H9 (cell line): ENCODE measurements around the gene AURKA. TPM values are rescaled to one million over a fixed set of nuclear protein-coding genes. Genes with fewer than 3 reads are reported as not detected.

Source experiments
- DNase-seq: peaks from one replicate; pipeline ENCODE4 v3.0.0-alpha.2; 2017
- H2AFZ ChIP-seq: one replicate; pipeline ENCODE4 v1.6.1; 2013; ENCODE audit warnings: mild to moderate bottlenecking, low read length, control low read depth, moderate library complexity
- H2AK5ac ChIP-seq: 2 replicates; pipeline ENCODE4 v1.6.1; 2013; ENCODE audit warnings: low read length, control low read depth, mixed read lengths; ENCODE audit not compliant: insufficient read length
- H2BK120ac ChIP-seq: one replicate; pipeline ENCODE4 v1.6.1; 2013; ENCODE audit warnings: low read depth, mild to moderate bottlenecking, low read length, control low read depth, inconsistent platforms; ENCODE audit not compliant: poor library complexity, severe bottlenecking
- H2BK12ac ChIP-seq: 2 replicates; pipeline ENCODE4 v1.6.1; 2013; ENCODE audit warnings: low read length, control low read depth, mixed read lengths, low read depth; ENCODE audit not compliant: insufficient read length
- H2BK15ac ChIP-seq: 2 replicates; pipeline ENCODE4 v1.6.1; 2013; ENCODE audit warnings: low read depth, low read length, control low read depth
- H2BK20ac ChIP-seq: one replicate; pipeline ENCODE4 v1.6.1; 2013; ENCODE audit warnings: low read depth, mild to moderate bottlenecking, low read length, control low read depth, inconsistent platforms; ENCODE audit not compliant: poor library complexity, severe bottlenecking
- H2BK5ac ChIP-seq: 2 replicates; pipeline ENCODE4 v1.6.1; 2013; ENCODE audit warnings: low read length, control low read depth, mixed read lengths; ENCODE audit not compliant: insufficient read length
- H3K14ac ChIP-seq: 2 replicates; pipeline ENCODE4 v1.6.1; 2013; ENCODE audit warnings: low read length, control low read depth; ENCODE audit not compliant: insufficient read depth
- H3K18ac ChIP-seq: 2 replicates; pipeline ENCODE4 v1.6.1; 2013; ENCODE audit warnings: low read depth, mild to moderate bottlenecking, mixed read lengths, low read length, control low read depth; ENCODE audit not compliant: insufficient read length
- H3K23ac ChIP-seq: 2 replicates; pipeline ENCODE4 v1.6.1; 2013; ENCODE audit warnings: low read length, control low read depth, mixed read lengths, low read depth; ENCODE audit not compliant: insufficient read length
- H3K23me2 ChIP-seq: 2 replicates; pipeline ENCODE4 v1.6.1; 2013; ENCODE audit warnings: low read depth, mild to moderate bottlenecking, mixed read lengths, low read length, control low read depth; ENCODE audit not compliant: insufficient read length, poor library complexity, severe bottlenecking
- H3K27ac ChIP-seq: 2 replicates; pipeline ENCODE4 v1.5.1; 2013; ENCODE audit warnings: low read length, control low read depth, mixed read lengths, low read depth; ENCODE audit not compliant: insufficient read length
- H3K27me3 ChIP-seq: 2 replicates; pipeline ENCODE4 v1.6.1; 2013; ENCODE audit warnings: low read length, control low read depth, inconsistent platforms; ENCODE audit not compliant: insufficient read depth
- H3K4ac ChIP-seq: 2 replicates; pipeline ENCODE4 v1.6.1; 2013; ENCODE audit warnings: low read depth, mild to moderate bottlenecking, control low read depth, inconsistent platforms, low read length, moderate library complexity
- H3K4me1 ChIP-seq: 2 replicates; pipeline ENCODE4 v1.6.1; 2013; ENCODE audit warnings: low read length, control low read depth, inconsistent platforms; ENCODE audit not compliant: insufficient read depth
- H3K4me2 ChIP-seq: 2 replicates; pipeline ENCODE4 v1.6.1; 2013; ENCODE audit warnings: low read length, control low read depth, mixed read lengths; ENCODE audit not compliant: insufficient read length, insufficient read depth
- H3K56ac ChIP-seq: 2 replicates; pipeline ENCODE4 v1.6.1; 2013; ENCODE audit warnings: low read depth, mild to moderate bottlenecking, mixed read lengths, low read length, control low read depth; ENCODE audit not compliant: insufficient read length
- H3K79me1 ChIP-seq: 2 replicates; pipeline ENCODE4 v1.6.1; 2013; ENCODE audit warnings: low read depth, mild to moderate bottlenecking, moderate library complexity, low read length, control low read depth, inconsistent platforms; ENCODE audit not compliant: insufficient read depth, poor library complexity, severe bottlenecking
- H3K79me2 ChIP-seq: 2 replicates; pipeline ENCODE4 v1.6.1; 2013; ENCODE audit warnings: low read length, control low read depth, inconsistent platforms; ENCODE audit not compliant: insufficient read depth
- H3K9ac ChIP-seq: 2 replicates; pipeline ENCODE4 v1.6.1; 2013; ENCODE audit warnings: low read length, control low read depth, mixed read lengths; ENCODE audit not compliant: insufficient read length; ENCODE audit errors: extremely low read depth
- H3K9me3 ChIP-seq: one replicate; pipeline ENCODE4 v1.6.1; 2013; ENCODE audit warnings: low read depth, low read length, inconsistent platforms; ENCODE audit not compliant: control insufficient read depth
- H3T11ph ChIP-seq: one replicate; pipeline ENCODE4 v1.6.1; 2013; ENCODE audit warnings: mild to moderate bottlenecking, low read length, control low read depth, inconsistent platforms
- H4K20me1 ChIP-seq: one replicate; pipeline ENCODE4 v1.6.1; 2013; ENCODE audit not compliant: control insufficient read depth, insufficient read length, insufficient read depth
- H4K5ac ChIP-seq: 2 replicates; pipeline ENCODE4 v1.6.1; 2013; ENCODE audit warnings: low read depth, mild to moderate bottlenecking, mixed read lengths, low read length, control low read depth; ENCODE audit not compliant: insufficient read length
- H4K8ac ChIP-seq: replicated peaks from 2 replicates; pipeline ENCODE4 v1.6.1; 2013; ENCODE audit warnings: low read length, control low read depth, mixed read lengths, low read depth; ENCODE audit not compliant: insufficient read length
- H4K91ac ChIP-seq: 2 replicates; pipeline ENCODE4 v1.6.1; 2013; ENCODE audit warnings: low read depth, mild to moderate bottlenecking, moderate library complexity, mixed read lengths, low read length, control low read depth; ENCODE audit not compliant: insufficient read length
- H3K27ac Mint-ChIP-seq, 3 experiments: 2 replicates in 2 of 3; 3 replicates in 1 of 3; pipeline ENCODE4 v1.8.0; 2020 to 2021; ENCODE audit warnings: mixed read lengths in 3 of 3, mild to moderate bottlenecking in 1 of 3, moderate library complexity in 1 of 3
- H3K27me3 Mint-ChIP-seq: 2 replicates; pipeline ENCODE4 v1.8.0; 2021; ENCODE audit warnings: low read depth, mild to moderate bottlenecking, moderate library complexity, mixed read lengths
- H3K36me3 Mint-ChIP-seq, 3 experiments: 2 replicates in 2 of 3; 3 replicates in 1 of 3; pipeline ENCODE4 v1.8.0; 2020 to 2021; ENCODE audit warnings: low read depth in 3 of 3, mixed read lengths in 3 of 3; ENCODE audit not compliant: insufficient read depth in 1 of 3
- H3K4me1 Mint-ChIP-seq, 2 experiments: 2 replicates each; pipeline ENCODE4 v1.8.0; 2020; ENCODE audit warnings: mixed read lengths in 2 of 2
- H3K4me3 Mint-ChIP-seq, 2 experiments: 2 replicates in 1 of 2; 3 replicates in 1 of 2; pipeline ENCODE4 v1.8.0; 2020 to 2021; ENCODE audit warnings: mild to moderate bottlenecking in 2 of 2, mixed read lengths in 2 of 2, moderate library complexity in 1 of 2
- H3K9me3 Mint-ChIP-seq, 2 experiments: 2 replicates in 1 of 2; 3 replicates in 1 of 2; pipeline ENCODE4 v1.8.0; 2020; ENCODE audit warnings: mild to moderate bottlenecking in 2 of 2, mixed read lengths in 2 of 2, moderate library complexity in 1 of 2
- WGBS: extraction: QIAGEN DNeasy Blood & Tissue Kit; methylation state at CpG from one replicate; pipeline ENCODE4 v1.1.7; 2013; ENCODE audit warnings: missing lambda C conversion rate, low lambda C conversion rate, mixed read lengths; ENCODE audit not compliant: insufficient read length; ENCODE audit errors: extremely low coverage; 5-methylcytosine and 5-hydroxymethylcytosine counted together
- total RNA-seq: library from RNA; stranded (reverse); gene quantifications from 2 replicates; pipeline ENCODE4 v1.2.1, GENCODE V29; 2021
- TF ChIP-seq, protein P1 (sequence below): fragments of 200-600 bp; sonication (generic); conservative IDR thresholded peaks from 3 replicates; pipeline ENCODE4 v1.8.0; 2021; ENCODE audit warnings: antibody characterized with exemption, mild to moderate bottlenecking

Gene AURKA
- total RNA-seq, 1 experiment from 2014 or later: 86.8 TPM

DNA sequence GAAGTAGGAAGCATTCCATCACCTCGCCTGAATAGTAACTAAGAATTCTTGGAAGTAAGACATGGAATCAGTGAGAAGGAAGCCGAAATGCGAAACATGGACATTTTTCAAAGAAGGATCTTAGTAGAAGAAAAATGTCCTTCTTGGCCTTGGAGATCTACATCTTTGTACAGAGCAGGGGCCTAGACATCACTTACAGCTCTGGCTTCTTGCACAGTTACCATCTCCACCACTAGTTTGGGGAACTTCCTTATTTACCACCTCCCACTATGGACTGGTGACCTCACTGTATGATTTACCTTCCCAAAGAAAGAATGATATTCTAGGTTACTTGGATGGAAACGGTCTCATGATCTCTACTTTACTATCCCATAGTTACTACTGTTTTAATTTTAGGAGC lies 35.8 kb upstream of the AURKA start:
- Histone ChIP-seq H4K8ac (no peak overlapping the region), H4K91ac (no peak overlapping the region), H2BK15ac (no peak overlapping the region), H3K4me2 (no peak overlapping the region), H3K27me3 (peaks cover 2% of the 10 kb centered on the region; the same call in 1 of the 2 replicates), H3K27ac (no peak overlapping the region), H3K23me2 (no peaks in the 10 kb centered on the region), H3K4me1 (no peaks in the 10 kb centered on the region), H3K79me2 (no peaks in the 10 kb centered on the region), H3T11ph (no peak overlapping the region), H3K56ac (no peak overlapping the region), H2BK120ac (no peak overlapping the region), H3K18ac (no peak overlapping the region), H2BK12ac (no peak overlapping the region), H2BK20ac (no peak overlapping the region), H2AK5ac (no peak overlapping the region), H3K9ac (no peak overlapping the region), H3K79me1 (no peaks in the 10 kb centered on the region), H3K14ac (no peak overlapping the region), H3K23ac (no peak overlapping the region), H4K20me1 (no peaks in the 10 kb centered on the region), H3K4ac (no peak overlapping the region), H4K5ac (no peak overlapping the region), H2AFZ (no peak overlapping the region), H3K9me3 (no peaks in the 10 kb centered on the region), H2BK5ac (no peak overlapping the region)
- Mint-ChIP-seq H3K9me3 (no peaks in the 10 kb centered on the region), H3K36me3 (no peaks in the 10 kb centered on the region), H3K27ac (no peak overlapping the region), H3K4me3 (no peak overlapping the region), H3K27me3 (peaks cover 61% of the 10 kb centered on the region), H3K4me1 (peaks cover 1 to 4% of the 10 kb centered on the region in 2 experiments)
- TF ChIP-seq, protein P1, sequence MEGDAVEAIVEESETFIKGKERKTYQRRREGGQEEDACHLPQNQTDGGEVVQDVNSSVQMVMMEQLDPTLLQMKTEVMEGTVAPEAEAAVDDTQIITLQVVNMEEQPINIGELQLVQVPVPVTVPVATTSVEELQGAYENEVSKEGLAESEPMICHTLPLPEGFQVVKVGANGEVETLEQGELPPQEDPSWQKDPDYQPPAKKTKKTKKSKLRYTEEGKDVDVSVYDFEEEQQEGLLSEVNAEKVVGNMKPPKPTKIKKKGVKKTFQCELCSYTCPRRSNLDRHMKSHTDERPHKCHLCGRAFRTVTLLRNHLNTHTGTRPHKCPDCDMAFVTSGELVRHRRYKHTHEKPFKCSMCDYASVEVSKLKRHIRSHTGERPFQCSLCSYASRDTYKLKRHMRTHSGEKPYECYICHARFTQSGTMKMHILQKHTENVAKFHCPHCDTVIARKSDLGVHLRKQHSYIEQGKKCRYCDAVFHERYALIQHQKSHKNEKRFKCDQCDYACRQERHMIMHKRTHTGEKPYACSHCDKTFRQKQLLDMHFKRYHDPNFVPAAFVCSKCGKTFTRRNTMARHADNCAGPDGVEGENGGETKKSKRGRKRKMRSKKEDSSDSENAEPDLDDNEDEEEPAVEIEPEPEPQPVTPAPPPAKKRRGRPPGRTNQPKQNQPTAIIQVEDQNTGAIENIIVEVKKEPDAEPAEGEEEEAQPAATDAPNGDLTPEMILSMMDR: no peak
- WGBS: no CpG with 5 or more reads among the region's 4 CpGs
- no peak for DNase-seq
